Activated CD4-positive, alpha-beta T cell treated with anti-CD3 and anti-CD28 coated beads, Interleukin-2, amount 10 ng/mL, durations not matched to agents 24 days and 14 days (primary cell): ENCODE data around the gene SNX8. TPM values are rescaled to one million over a fixed set of nuclear protein-coding genes. Genes with fewer than 3 reads are reported as not detected.

Source experiments
- DNase-seq: peaks from one replicate; pipeline ENCODE4 v3.0.0; 2022
- H3K27ac Mint-ChIP-seq: one replicate; pipeline ENCODE4 v1.8.0; 2022; ENCODE audit warnings: mild to moderate bottlenecking, mixed read lengths
- H3K27me3 Mint-ChIP-seq: one replicate; pipeline ENCODE4 v1.8.0; 2022; ENCODE audit warnings: mixed read lengths
- H3K36me3 Mint-ChIP-seq: one replicate; pipeline ENCODE4 v1.8.0; 2022; ENCODE audit warnings: low read depth, mild to moderate bottlenecking, mixed read lengths
- H3K4me1 Mint-ChIP-seq: one replicate; pipeline ENCODE4 v1.8.0; 2021; ENCODE audit warnings: mixed read lengths
- H3K4me3 Mint-ChIP-seq: one replicate; pipeline ENCODE4 v1.8.0; 2022; ENCODE audit warnings: mild to moderate bottlenecking, moderate library complexity, mixed read lengths
- H3K9me3 Mint-ChIP-seq: one replicate; pipeline ENCODE4 v1.8.0; 2021; ENCODE audit warnings: mixed read lengths
- intact Hi-C: fragments of 100-400 bp; cut with micrococcal nuclease; formaldehyde crosslinking; loops from one replicate; pipeline ENCODE4 v1.15.1; 2023
- total RNA-seq: library from RNA; stranded (reverse); gene quantifications from 2 replicates; pipeline ENCODE4 v1.2.3, GENCODE V29; 2022

Gene SNX8
- total RNA-seq, 1 donor from 2014 or later: 42.4 TPM

- DNase-seq: no peak
- Mint-ChIP-seq H3K9me3 (no peaks in the 10 kb centered on the region), H3K4me1 (peaks cover 3% of the 10 kb centered on the region), H3K4me3 (no peak overlapping the region), H3K36me3 (peaks cover 14% of the 10 kb centered on the region), H3K27ac (no peak overlapping the region), H3K27me3 (no peaks in the 10 kb centered on the region)
- intact Hi-C loops: no loop called here
Measured at GRCh38 chr7:2205036-2205780, 109.0 kb downstream of the SNX8 start.

GRCh38 chr7:2204446-2204845 is 109.8 kb downstream of the SNX8 start:
- intact Hi-C loops: no loop called here
- H3K4me3 Mint-ChIP-seq: no peak overlapping the region
- H3K4me1 Mint-ChIP-seq: no peaks in the 10 kb centered on the region

GRCh38 chr7:2203766-2204300 is 110.4 kb downstream of the SNX8 start:
- intact Hi-C loops: no loop called here
- Mint-ChIP-seq H3K9me3 (no peaks in the 10 kb centered on the region), H3K27ac (no peak overlapping the region), H3K4me1 (no peaks in the 10 kb centered on the region), H3K4me3 (no peak overlapping the region), H3K27me3 (no peaks in the 10 kb centered on the region), H3K36me3 (peaks cover 13% of the 10 kb centered on the region)
- DNase-seq: no peak

More at GRCh38 chr7:2204446-2204845, 109.8 kb downstream of the SNX8 start:
- Mint-ChIP-seq H3K9me3 (no peaks in the 10 kb centered on the region), H3K27ac (no peak overlapping the region), H3K27me3 (no peaks in the 10 kb centered on the region), H3K36me3 (peaks cover 15% of the 10 kb centered on the region)
- no peak for DNase-seq

GRCh38 chr7:2202901-2203765 is 111.1 kb downstream of the SNX8 start:
- H3K9me3 Mint-ChIP-seq: no peaks in the 10 kb centered on the region
- no peak overlapping the region for H3K27ac Mint-ChIP-seq
- intact Hi-C loops: no loop called here
- H3K4me1 Mint-ChIP-seq: no peaks in the 10 kb centered on the region
- H3K36me3 Mint-ChIP-seq: peaks cover 7% of the 10 kb centered on the region
- DNase-seq: no peak
- no peaks in the 10 kb centered on the region for H3K27me3 Mint-ChIP-seq
- no peak overlapping the region for H3K4me3 Mint-ChIP-seq

GRCh38 chr7:2202361-2202761 is 111.9 kb downstream of the SNX8 start:
- no peak for DNase-seq
- no peaks in the 10 kb centered on the region for H3K27me3 Mint-ChIP-seq
- H3K4me1 Mint-ChIP-seq: no peaks in the 10 kb centered on the region
- intact Hi-C loops: no loop called here
- H3K36me3 Mint-ChIP-seq: peaks cover 9% of the 10 kb centered on the region
- no peak overlapping the region for H3K4me3 Mint-ChIP-seq
- H3K27ac Mint-ChIP-seq: no peak overlapping the region
- H3K9me3 Mint-ChIP-seq: no peaks in the 10 kb centered on the region

Other genes with a start within 250 kb of the SNX8 start
- 48.3 and 54.0 TPM in 2 replicates for gene MAD1L1, start 81.5 kb downstream of the SNX8 start, total RNA-seq
- gene MRM2, start 72.2 kb downstream of the SNX8 start, total RNA-seq: 47.2 and 47.9 TPM in 2 replicates
- gene NUDT1, start 72.2 kb downstream of the SNX8 start, total RNA-seq: 69.9 and 81.6 TPM in 2 replicates
- gene EIF3B, start 40.4 kb upstream of the SNX8 start, total RNA-seq: 284 TPM in 2 replicates
- 5.8 and 6.4 TPM in 2 replicates for gene CHST12, start 89.2 kb upstream of the SNX8 start, total RNA-seq
- gene GRIFIN, start 162.0 kb upstream of the SNX8 start, total RNA-seq: not detected in 2 replicates
- gene LFNG, start 205.3 kb upstream of the SNX8 start, total RNA-seq: 33.9 and 34.2 TPM in 2 replicates
- gene BRAT1, start 241.1 kb upstream of the SNX8 start, total RNA-seq: 39.5 and 40.9 TPM in 2 replicates
- 11.7 and 12.3 TPM in 2 replicates for gene IQCE, start 244.5 kb upstream of the SNX8 start, total RNA-seq